Ascending aorta (tissue), 2 donors: ENCODE results near the gene TAF6. TPM values are rescaled to one million over a fixed set of nuclear protein-coding genes. Genes with fewer than 3 reads are reported as not detected.

Experiments used
- DNase-seq, 2 donors: peaks; one replicate each; pipeline ENCODE4 v3.0.0-alpha.2; 2019; ENCODE audit warnings: low spot score in 2 of 2
- H3K27ac ChIP-seq, 2 donors: fragments of 200-600 bp; sonication (generic); one replicate each; pipeline ENCODE4 v1.5.1; 2016 to 2017; ENCODE audit warnings: mild to moderate bottlenecking in 1 of 2
- H3K27me3 ChIP-seq: fragments of 200-600 bp; sonication (generic); one replicate; pipeline ENCODE4 v1.5.1; 2017
- H3K36me3 ChIP-seq, 2 donors: fragments of 200-600 bp; sonication (generic); one replicate each; pipeline ENCODE4 v1.5.1; 2016
- H3K4me1 ChIP-seq, 2 donors: fragments of 200-600 bp; sonication (generic); one replicate each; pipeline ENCODE4 v1.5.1; 2016 to 2017; ENCODE audit warnings: mild to moderate bottlenecking in 1 of 2
- H3K4me3 ChIP-seq, 2 donors: fragments of 200-600 bp; sonication (generic); one replicate each; pipeline ENCODE4 v1.5.1; 2016 to 2017; ENCODE audit warnings: mild to moderate bottlenecking in 1 of 2
- H3K9me3 ChIP-seq, 2 donors: fragments of 200-600 bp; sonication (generic); one replicate each; pipeline ENCODE4 v1.5.1; 2016
- intact Hi-C: fragments of 100-400 bp; cut with DNase I; formaldehyde crosslinking; loops from one replicate; pipeline ENCODE4 v1.15.1; 2023
- total RNA-seq: library from RNA; depleted of rRNA; stranded (reverse); fragments of >200 nt; gene quantifications from one replicate; pipeline ENCODE4 v1.1.0, GENCODE V29; 2016
- TF ChIP-seq, protein P1 (sequence below), 3 experiments: fragments of 200-600 bp in 2 of 3; fragments of 450-650 bp in 1 of 3; sonication (generic) in 2 of 3; IDR thresholded peaks; one replicate each; pipeline ENCODE4 v1.5.1; 2016 to 2019; ENCODE audit warnings: antibody characterized with exemption in 3 of 3, mild to moderate bottlenecking in 1 of 3, moderate library complexity in 1 of 3

The TAF6 gene
- total RNA-seq, 1 donor from 2014 or later = 103 TPM

DNA sequence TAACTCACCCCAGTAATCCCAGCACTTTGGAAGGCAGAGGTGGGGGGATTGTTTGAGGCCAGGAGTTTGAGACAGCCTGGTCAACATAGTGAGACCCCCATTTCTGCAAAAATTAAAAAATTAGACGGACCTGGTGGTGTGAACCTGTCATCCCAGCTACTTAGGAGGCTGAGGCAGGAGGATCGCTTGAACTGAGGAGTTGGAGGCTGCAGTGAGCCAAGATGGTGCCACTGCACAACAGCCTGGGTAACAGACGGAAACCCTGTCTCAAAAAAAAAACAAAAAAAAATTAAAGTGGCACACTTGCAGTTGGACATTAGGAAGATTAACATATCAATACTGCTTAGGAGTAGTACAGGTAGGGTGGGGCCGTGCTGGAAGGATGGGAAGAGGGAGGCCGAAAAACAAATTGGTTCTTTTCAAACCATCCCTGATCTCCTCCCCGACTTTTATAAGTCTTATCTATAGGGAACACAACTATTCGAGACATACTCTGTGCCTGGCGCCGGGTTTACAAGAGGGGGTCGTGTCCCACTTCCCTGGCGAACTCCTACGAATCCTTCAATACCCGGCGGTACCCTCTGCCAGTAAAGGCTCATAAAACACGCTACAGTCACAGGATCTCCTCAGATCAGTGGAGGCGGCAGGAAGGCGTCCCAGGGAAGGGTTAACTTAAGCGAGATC, 628 bp downstream of the TAF6 start:
- TF ChIP-seq, protein P1, sequence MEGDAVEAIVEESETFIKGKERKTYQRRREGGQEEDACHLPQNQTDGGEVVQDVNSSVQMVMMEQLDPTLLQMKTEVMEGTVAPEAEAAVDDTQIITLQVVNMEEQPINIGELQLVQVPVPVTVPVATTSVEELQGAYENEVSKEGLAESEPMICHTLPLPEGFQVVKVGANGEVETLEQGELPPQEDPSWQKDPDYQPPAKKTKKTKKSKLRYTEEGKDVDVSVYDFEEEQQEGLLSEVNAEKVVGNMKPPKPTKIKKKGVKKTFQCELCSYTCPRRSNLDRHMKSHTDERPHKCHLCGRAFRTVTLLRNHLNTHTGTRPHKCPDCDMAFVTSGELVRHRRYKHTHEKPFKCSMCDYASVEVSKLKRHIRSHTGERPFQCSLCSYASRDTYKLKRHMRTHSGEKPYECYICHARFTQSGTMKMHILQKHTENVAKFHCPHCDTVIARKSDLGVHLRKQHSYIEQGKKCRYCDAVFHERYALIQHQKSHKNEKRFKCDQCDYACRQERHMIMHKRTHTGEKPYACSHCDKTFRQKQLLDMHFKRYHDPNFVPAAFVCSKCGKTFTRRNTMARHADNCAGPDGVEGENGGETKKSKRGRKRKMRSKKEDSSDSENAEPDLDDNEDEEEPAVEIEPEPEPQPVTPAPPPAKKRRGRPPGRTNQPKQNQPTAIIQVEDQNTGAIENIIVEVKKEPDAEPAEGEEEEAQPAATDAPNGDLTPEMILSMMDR (IDR thresholded peaks at IDR 0.05) = no peak
- peak overlapping the region; percentile 70 to 84 for H3K4me3 ChIP-seq
- H3K36me3 ChIP-seq = peaks cover 8 to 9% of the 10 kb centered on the region in 2 donors
- H3K4me1 ChIP-seq = peaks cover 0 to 9% of the 10 kb centered on the region in 2 donors
- intact Hi-C loops = loop anchor here (1.0 to 2.0 kb wide), 2 partner anchors 17 to 30 kb away; partner anchors contain the start of genes AP4M1, LAMTOR4 and MCM7
- H3K27me3 ChIP-seq = no peaks in the 10 kb centered on the region
- peak overlapping the region; percentile 86 to 93 for H3K27ac ChIP-seq
- no peak for DNase-seq
- no peaks in the 10 kb centered on the region for H3K9me3 ChIP-seq

DNA sequence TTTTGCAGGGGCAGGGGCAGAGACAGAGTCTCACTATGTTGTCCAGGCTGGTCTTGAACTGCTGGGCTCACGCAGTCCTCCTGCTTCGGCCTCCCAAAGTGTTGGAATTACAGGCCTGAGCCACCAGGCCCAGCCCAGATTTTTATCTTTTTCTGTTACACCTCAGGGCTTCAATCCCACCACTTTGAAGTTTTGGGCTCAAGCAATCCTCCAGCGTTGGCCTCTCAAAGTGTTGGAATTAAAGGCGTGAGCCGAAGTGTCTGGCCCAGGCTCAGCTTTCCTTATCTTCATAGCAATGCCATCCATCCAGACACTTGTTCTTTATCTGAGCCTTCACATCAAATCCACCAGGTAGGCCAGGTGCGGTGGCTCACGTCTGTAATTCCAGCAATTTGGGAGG, 4.1 kb downstream of the TAF6 start:
- DNase-seq = no peak
- intact Hi-C loops = no loop called here
- Histone ChIP-seq H3K27me3 (no peaks in the 10 kb centered on the region), H3K27ac (no peak overlapping the region), H3K36me3 (peaks cover 41 to 43% of the 10 kb centered on the region in 2 donors), H3K4me3 (no peak overlapping the region), H3K9me3 (no peaks in the 10 kb centered on the region), H3K4me1 (peaks cover 0 to 1% of the 10 kb centered on the region in 2 donors)
- TF ChIP-seq, protein P1 (IDR thresholded peaks at IDR 0.05) = no peak

DNA sequence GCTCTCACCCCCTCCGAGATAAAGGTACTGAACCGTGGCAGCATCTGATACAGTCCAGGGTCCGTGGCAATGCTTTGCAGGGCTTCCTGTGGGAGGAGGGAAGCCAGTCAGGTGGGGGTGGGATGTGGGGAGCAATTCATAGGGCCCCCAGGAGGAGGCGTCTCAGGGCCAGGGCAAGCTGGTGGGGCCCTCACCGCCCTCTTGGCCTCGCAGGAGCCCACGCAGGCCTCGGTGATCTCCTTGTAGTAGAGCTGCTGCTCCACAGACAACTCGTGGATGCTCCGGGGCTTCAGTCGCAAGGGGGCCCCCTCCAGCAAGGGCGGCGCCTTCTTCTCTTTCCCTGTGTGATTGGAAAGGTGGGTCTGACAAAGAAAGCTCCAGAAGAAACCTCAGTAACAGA, 7.2 kb downstream of the TAF6 start:
- TF ChIP-seq, protein P1 (IDR thresholded peaks at IDR 0.05) = no peak
- H3K27ac ChIP-seq = no peak overlapping the region
- intact Hi-C loops = no loop called here
- no peaks in the 10 kb centered on the region for H3K9me3 ChIP-seq
- H3K4me3 ChIP-seq = no peak overlapping the region
- H3K36me3 ChIP-seq = peaks cover 64 to 70% of the 10 kb centered on the region in 2 donors
- no peak for DNase-seq
- H3K4me1 ChIP-seq = no peaks in the 10 kb centered on the region
- no peaks in the 10 kb centered on the region for H3K27me3 ChIP-seq

DNA sequence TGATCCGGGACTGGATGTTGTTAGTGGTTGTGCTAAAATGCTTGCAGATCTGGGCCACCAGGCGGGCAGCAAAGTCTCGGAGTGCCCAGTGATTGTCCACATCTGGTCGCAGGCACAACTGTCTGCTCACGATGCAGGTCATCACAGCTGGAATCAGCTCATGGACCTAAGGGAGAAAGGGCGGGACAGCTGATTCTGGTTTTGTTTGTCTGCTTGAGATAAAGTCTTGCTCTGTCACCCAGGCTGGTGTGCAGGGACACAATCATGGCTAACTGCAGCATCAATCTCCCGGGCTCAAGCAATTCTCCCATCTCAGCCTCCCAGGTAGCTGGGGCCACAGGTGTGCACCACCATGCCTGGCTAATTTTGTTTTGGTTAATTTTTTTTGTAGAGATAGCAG, 8.0 kb downstream of the TAF6 start:
- H3K9me3 ChIP-seq = no peaks in the 10 kb centered on the region
- H3K36me3 ChIP-seq = peaks cover 72 to 77% of the 10 kb centered on the region in 2 donors
- DNase-seq = no peak
- no peak overlapping the region for H3K4me3 ChIP-seq
- no peaks in the 10 kb centered on the region for H3K27me3 ChIP-seq
- intact Hi-C loops = no loop called here
- no peaks in the 10 kb centered on the region for H3K4me1 ChIP-seq
- TF ChIP-seq, protein P1 (IDR thresholded peaks at IDR 0.05) = no peak
- no peak overlapping the region for H3K27ac ChIP-seq

DNA sequence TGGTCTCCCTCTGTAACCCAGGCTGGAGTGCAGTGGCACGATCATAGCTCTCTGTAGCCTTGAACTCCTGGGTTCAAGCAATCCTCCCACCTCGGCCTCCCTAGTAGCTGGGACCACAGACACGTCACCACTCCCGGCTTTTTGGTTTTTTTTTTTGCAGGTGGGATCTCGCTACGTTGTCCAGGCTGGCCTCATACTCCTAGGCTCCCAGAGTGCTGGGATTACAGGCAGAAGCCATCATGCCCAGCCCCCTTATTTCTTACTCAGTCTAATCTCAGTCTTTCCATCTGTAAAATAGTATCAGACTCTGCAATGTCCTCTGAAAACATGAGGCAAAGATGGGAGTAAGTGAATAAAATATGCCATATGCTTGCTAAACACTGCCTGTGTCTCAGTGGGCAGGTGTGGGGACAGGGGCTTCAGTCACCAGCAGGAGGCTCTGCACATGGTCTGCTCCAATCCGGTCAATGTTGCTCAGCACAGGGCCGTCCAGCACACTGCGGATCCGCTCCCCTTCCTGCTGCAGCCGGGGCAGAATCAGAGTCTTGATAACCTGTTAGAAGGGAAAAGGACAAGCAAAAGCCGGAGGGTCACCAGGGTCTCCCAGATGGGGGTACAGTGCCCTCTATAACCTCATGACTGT, 9.5 kb downstream of the TAF6 start:
- Histone ChIP-seq H3K4me3 (no peak overlapping the region), H3K27me3 (no peaks in the 10 kb centered on the region), H3K4me1 (no peaks in the 10 kb centered on the region), H3K9me3 (no peaks in the 10 kb centered on the region), H3K36me3 (peaks cover 80 to 92% of the 10 kb centered on the region in 2 donors), H3K27ac (no peak overlapping the region)
- TF ChIP-seq, protein P1 (IDR thresholded peaks at IDR 0.05) = no peak
- no peak for DNase-seq
- intact Hi-C loops = no loop called here
